ENCODE results near the gene SART3. TPM values are rescaled to one million over a fixed set of nuclear protein-coding genes. Genes with fewer than 3 reads are reported as not detected.

Gene SART3
- total and polyA plus RNA-seq, 2 of the 13 experiments (the other 11 are each of a cell fraction or from before 2014, with no cell fraction given) = 16.1 to 69.9 TPM

DNA sequence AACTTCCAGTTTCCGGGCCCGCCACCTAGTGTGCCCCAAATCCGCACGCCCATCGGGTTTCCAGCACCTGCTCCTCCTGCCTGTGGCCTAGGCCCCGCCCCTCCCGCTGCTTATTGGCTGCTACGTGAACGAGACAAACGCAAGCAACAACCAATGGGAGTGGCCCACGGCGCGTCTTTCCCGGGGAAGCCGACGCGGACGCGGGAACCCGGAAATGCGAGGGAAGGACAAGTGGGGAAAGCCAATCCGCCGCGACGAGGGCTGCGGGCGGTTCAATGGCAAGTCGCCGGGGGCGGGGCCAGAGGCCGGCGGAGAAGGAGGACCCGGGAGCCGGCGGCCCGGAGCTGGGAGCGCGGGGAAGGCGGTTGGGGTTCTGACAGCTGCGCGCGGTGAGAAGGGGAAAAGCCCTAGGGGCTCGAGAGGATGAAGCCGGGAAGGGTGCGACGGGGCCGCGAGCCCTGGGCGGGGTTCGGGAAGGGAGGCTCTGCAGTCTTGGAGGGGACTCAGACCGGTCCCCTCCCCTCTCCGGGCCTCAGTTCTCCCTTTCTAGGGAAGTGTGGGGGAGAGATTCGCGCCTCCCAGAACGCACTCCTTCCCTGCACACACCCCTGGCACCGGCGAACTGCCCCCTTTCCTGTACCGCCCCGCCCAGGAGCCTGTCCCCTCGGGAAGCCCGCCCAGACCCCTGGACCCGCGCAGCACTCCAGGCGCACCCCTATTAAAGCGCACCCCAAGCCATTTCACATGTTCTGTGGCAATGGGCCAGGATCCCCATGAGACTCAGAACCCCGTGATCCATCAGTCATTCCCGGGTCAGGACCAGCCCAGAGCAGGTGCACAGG lies 45.8 kb downstream of the SART3 start, which contains the start of gene FICD (continued):
- TF ChIP-seq HDAC6 (IDR thresholded peaks at IDR 0.05; ENCODE audit: low read depth, low read length) (no peak), ZC3H13 (CRISPR knock-in tag; IDR thresholded peaks at IDR 0.05) (no peak), ZBTB21 (CRISPR knock-in tag; IDR thresholded peaks at IDR 0.05) (no peak), TP53 (CRISPR knock-in tag; conservative IDR thresholded peaks at IDR 0.05) (no peak), GZF1 (CRISPR knock-in tag; IDR thresholded peaks at IDR 0.05) (no peak), ARNTL (CRISPR knock-in tag; IDR thresholded peaks at IDR 0.05) (no peak), CENPX (CRISPR knock-in tag; IDR thresholded peaks at IDR 0.05) (no peak)
- TF ChIP-seq, protein P1, sequence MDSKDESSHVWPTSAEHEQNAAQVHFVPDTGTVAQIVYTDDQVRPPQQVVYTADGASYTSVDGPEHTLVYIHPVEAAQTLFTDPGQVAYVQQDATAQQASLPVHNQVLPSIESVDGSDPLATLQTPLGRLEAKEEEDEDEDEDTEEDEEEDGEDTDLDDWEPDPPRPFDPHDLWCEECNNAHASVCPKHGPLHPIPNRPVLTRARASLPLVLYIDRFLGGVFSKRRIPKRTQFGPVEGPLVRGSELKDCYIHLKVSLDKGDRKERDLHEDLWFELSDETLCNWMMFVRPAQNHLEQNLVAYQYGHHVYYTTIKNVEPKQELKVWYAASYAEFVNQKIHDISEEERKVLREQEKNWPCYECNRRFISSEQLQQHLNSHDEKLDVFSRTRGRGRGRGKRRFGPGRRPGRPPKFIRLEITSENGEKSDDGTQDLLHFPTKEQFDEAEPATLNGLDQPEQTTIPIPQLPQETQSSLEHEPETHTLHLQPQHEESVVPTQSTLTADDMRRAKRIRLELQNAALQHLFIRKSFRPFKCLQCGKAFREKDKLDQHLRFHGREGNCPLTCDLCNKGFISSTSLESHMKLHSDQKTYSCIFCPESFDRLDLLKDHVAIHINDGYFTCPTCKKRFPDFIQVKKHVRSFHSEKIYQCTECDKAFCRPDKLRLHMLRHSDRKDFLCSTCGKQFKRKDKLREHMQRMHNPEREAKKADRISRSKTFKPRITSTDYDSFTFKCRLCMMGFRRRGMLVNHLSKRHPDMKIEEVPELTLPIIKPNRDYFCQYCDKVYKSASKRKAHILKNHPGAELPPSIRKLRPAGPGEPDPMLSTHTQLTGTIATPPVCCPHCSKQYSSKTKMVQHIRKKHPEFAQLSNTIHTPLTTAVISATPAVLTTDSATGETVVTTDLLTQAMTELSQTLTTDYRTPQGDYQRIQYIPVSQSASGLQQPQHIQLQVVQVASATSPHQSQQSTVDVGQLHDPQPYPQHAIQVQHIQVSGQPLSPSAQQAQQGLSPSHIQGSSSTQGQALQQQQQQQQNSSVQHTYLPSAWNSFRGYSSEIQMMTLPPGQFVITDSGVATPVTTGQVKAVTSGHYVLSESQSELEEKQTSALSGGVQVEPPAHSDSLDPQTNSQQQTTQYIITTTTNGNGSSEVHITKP (CRISPR knock-in tag; IDR thresholded peaks at IDR 0.05; ENCODE audit: low read depth) = no peak
- TF ChIP-seq, protein P2, sequence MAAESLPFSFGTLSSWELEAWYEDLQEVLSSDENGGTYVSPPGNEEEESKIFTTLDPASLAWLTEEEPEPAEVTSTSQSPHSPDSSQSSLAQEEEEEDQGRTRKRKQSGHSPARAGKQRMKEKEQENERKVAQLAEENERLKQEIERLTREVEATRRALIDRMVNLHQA (CRISPR knock-in tag; IDR thresholded peaks at IDR 0.05) = no peak
- TF ChIP-seq, protein P3, sequence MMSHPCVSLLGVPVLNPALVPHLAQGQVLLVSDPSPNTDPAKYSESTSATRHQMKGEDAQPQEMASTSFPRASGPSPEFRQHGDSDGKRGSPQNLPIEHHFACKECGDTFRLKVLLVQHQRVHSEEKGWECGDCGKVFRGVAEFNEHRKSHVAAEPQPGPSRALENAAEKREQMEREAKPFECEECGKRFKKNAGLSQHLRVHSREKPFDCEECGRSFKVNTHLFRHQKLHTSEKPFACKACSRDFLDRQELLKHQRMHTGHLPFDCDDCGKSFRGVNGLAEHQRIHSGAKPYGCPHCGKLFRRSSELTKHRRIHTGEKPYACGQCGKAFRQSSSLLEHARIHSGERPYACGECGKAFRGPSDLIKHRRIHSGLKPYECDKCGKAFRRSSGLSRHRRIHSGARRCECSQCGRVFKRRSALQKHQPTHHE (CRISPR knock-in tag; IDR thresholded peaks at IDR 0.05; ENCODE audit: borderline replicate concordance) = no peak
- TF ChIP-seq, protein P4, sequence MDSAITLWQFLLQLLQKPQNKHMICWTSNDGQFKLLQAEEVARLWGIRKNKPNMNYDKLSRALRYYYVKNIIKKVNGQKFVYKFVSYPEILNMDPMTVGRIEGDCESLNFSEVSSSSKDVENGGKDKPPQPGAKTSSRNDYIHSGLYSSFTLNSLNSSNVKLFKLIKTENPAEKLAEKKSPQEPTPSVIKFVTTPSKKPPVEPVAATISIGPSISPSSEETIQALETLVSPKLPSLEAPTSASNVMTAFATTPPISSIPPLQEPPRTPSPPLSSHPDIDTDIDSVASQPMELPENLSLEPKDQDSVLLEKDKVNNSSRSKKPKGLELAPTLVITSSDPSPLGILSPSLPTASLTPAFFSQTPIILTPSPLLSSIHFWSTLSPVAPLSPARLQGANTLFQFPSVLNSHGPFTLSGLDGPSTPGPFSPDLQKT (CRISPR knock-in tag; IDR thresholded peaks at IDR 0.05; ENCODE audit: borderline replicate concordance) = 0 out of 2 replicates have a peak, but pooled peaks have one; percentile 9
- TF ChIP-seq, protein P5, sequence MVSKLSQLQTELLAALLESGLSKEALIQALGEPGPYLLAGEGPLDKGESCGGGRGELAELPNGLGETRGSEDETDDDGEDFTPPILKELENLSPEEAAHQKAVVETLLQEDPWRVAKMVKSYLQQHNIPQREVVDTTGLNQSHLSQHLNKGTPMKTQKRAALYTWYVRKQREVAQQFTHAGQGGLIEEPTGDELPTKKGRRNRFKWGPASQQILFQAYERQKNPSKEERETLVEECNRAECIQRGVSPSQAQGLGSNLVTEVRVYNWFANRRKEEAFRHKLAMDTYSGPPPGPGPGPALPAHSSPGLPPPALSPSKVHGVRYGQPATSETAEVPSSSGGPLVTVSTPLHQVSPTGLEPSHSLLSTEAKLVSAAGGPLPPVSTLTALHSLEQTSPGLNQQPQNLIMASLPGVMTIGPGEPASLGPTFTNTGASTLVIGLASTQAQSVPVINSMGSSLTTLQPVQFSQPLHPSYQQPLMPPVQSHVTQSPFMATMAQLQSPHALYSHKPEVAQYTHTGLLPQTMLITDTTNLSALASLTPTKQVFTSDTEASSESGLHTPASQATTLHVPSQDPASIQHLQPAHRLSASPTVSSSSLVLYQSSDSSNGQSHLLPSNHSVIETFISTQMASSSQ (IDR thresholded peaks at IDR 0.05; ENCODE audit: low read depth) = no peak
- TF ChIP-seq, protein P5 (CRISPR knock-in tag; IDR thresholded peaks at IDR 0.05; ENCODE audit: borderline replicate concordance) = no peak
- TF ChIP-seq, protein P6, sequence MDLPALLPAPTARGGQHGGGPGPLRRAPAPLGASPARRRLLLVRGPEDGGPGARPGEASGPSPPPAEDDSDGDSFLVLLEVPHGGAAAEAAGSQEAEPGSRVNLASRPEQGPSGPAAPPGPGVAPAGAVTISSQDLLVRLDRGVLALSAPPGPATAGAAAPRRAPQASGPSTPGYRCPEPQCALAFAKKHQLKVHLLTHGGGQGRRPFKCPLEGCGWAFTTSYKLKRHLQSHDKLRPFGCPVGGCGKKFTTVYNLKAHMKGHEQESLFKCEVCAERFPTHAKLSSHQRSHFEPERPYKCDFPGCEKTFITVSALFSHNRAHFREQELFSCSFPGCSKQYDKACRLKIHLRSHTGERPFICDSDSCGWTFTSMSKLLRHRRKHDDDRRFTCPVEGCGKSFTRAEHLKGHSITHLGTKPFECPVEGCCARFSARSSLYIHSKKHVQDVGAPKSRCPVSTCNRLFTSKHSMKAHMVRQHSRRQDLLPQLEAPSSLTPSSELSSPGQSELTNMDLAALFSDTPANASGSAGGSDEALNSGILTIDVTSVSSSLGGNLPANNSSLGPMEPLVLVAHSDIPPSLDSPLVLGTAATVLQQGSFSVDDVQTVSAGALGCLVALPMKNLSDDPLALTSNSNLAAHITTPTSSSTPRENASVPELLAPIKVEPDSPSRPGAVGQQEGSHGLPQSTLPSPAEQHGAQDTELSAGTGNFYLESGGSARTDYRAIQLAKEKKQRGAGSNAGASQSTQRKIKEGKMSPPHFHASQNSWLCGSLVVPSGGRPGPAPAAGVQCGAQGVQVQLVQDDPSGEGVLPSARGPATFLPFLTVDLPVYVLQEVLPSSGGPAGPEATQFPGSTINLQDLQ (CRISPR knock-in tag; IDR thresholded peaks at IDR 0.05) = no peak

All from HepG2 (cell line).